ENCODE measurements around the gene GEMIN7.
A peak's percentile ranks its signal among the peaks of the same experiment; 100 is the strongest.

Gene GEMIN7

DNA sequence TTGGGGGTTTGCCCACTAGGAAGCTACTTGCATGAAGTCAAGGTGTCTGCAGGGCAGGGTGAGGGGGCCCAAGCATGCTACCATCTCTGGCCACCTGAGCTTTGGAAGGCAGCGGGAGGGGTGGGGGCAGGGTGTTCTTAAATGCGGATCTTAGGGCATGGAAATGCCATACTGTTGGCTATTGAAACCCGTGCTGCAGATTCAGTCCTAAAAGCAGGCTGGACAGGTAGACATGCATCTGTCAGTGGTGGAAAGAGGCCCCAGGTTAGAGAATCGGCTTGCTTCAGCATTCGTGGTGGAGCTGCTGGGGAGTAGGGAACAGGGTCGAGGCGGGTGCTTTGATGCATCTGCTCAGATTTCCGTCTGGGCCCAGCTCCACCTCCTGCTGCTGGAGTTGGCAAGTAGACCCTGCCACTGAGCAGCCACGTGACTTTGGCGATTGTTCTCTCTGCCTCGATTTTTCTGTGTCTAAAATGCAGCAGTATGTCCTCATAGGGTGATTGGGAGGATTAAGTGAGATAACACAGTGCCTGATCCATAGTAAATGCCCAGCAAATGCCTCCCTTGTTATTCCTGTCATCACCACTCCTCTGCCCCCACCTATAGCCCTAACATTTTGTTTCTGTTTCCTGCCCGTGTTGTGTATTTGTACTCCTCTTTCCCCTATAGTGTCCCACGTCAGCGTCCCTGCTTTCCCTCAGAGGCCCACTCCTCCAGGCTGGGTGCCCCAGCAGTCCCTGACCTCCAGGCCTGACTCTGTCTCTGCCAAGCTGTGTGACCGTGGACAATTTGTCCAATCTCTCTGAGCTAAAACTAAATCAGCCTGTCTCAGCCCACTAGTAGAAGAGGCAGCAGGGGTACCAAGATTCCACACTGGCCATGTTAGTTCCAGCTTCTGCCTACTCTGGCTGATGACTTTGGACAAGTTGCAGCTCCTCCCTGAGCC is 19.7 kb downstream of the GEMIN7 start:
- H3K4me3 ChIP-seq (ENCODE audit: low read depth, low read length, poor library complexity, severe bottlenecking), result no peak overlapping the region
- H4K20me1 ChIP-seq (ENCODE audit: insufficient read depth, low read length), result no peaks in the 10 kb centered on the region
- H3K27ac ChIP-seq (ENCODE audit: low read depth, low read length, poor library complexity, severe bottlenecking), result no peak overlapping the region
- H3K4me2 ChIP-seq (ENCODE audit: low read length), result peak overlapping the region; percentile 34; the same call in 1 of the 2 replicates
- peaks cover 18% of the 10 kb centered on the region for H3K36me3 ChIP-seq (ENCODE audit: insufficient read depth, low read length)
- no peak overlapping the region for H2AFZ ChIP-seq (ENCODE audit: low read length)
- peaks cover 33% of the 10 kb centered on the region for H3K79me2 ChIP-seq (ENCODE audit: insufficient read depth, low read length)
- H3K9me3 ChIP-seq (ENCODE audit: low read length), result no peaks in the 10 kb centered on the region
- no peaks in the 10 kb centered on the region for H3F3A ChIP-seq (ENCODE audit: insufficient read depth, low read length)
- peaks cover 65% of the 10 kb centered on the region for H3K4me1 ChIP-seq (ENCODE audit: insufficient read depth, low read length, severe bottlenecking)
- TF ChIP-seq, protein P1, sequence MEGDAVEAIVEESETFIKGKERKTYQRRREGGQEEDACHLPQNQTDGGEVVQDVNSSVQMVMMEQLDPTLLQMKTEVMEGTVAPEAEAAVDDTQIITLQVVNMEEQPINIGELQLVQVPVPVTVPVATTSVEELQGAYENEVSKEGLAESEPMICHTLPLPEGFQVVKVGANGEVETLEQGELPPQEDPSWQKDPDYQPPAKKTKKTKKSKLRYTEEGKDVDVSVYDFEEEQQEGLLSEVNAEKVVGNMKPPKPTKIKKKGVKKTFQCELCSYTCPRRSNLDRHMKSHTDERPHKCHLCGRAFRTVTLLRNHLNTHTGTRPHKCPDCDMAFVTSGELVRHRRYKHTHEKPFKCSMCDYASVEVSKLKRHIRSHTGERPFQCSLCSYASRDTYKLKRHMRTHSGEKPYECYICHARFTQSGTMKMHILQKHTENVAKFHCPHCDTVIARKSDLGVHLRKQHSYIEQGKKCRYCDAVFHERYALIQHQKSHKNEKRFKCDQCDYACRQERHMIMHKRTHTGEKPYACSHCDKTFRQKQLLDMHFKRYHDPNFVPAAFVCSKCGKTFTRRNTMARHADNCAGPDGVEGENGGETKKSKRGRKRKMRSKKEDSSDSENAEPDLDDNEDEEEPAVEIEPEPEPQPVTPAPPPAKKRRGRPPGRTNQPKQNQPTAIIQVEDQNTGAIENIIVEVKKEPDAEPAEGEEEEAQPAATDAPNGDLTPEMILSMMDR (IDR thresholded peaks at IDR 0.05; ENCODE audit: low read length), result no peak
- TF ChIP-seq EZH2 (IDR thresholded peaks at IDR 0.05; ENCODE audit: borderline replicate concordance, low read length), result no peak
- H3K27me3 ChIP-seq (ENCODE audit: insufficient read depth, low read length), result no peaks in the 10 kb centered on the region
- no peak overlapping the region for H3K9ac ChIP-seq (ENCODE audit: low read length)
- H3K9me2 ChIP-seq (ENCODE audit: low read depth, low read length), result no peaks in the 10 kb centered on the region

- H2AFZ ChIP-seq (ENCODE audit: low read length), result no peak overlapping the region
- H3K79me2 ChIP-seq (ENCODE audit: insufficient read depth, low read length), result peaks cover 25% of the 10 kb centered on the region
- peaks cover 65% of the 10 kb centered on the region for H3K4me1 ChIP-seq (ENCODE audit: insufficient read depth, low read length, severe bottlenecking)
- no peaks in the 10 kb centered on the region for H3K9me2 ChIP-seq (ENCODE audit: low read depth, low read length)
- no peaks in the 10 kb centered on the region for H4K20me1 ChIP-seq (ENCODE audit: insufficient read depth, low read length)
- peaks cover 17% of the 10 kb centered on the region for H3K36me3 ChIP-seq (ENCODE audit: insufficient read depth, low read length)
- H3K9me3 ChIP-seq (ENCODE audit: low read length), result no peaks in the 10 kb centered on the region
- no peak overlapping the region for H3K9ac ChIP-seq (ENCODE audit: low read length)
- H3F3A ChIP-seq (ENCODE audit: insufficient read depth, low read length), result no peaks in the 10 kb centered on the region
- no peak overlapping the region for H3K27ac ChIP-seq (ENCODE audit: low read depth, low read length, poor library complexity, severe bottlenecking)
- no peak overlapping the region for H3K4me2 ChIP-seq (ENCODE audit: low read length)
- H3K27me3 ChIP-seq (ENCODE audit: insufficient read depth, low read length), result no peaks in the 10 kb centered on the region
- H3K4me3 ChIP-seq (ENCODE audit: low read depth, low read length, poor library complexity, severe bottlenecking), result no peak overlapping the region
- TF ChIP-seq, protein P1 (IDR thresholded peaks at IDR 0.05; ENCODE audit: low read length), result no peak
- TF ChIP-seq EZH2 (IDR thresholded peaks at IDR 0.05; ENCODE audit: borderline replicate concordance, low read length), result no peak
Observed at GRCh38 chr19:45099467-45100191, 20.6 kb downstream of the GEMIN7 start.

DNA sequence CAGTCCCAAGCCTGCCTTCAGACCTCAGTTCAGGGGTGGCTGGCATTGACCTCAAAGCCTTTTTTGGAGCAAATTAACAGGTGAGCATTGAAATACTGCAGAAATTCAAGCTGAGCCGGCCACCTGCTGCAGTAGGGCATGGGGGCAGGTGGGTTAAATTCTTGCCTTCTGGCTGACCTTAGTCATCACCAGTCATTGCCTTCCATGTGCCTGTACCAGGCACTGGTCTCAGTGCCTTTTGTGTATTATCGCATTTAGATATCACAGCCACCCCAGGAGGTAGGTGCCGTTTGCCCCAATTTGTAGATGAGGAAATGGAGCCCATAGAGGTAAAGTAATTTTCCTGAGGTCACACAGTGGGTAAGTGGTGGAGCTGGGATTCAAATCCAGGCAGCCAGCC is 21.1 kb downstream of the GEMIN7 start:
- H3K27ac ChIP-seq (ENCODE audit: low read depth, low read length, poor library complexity, severe bottlenecking), result no peak overlapping the region
- peaks cover 64% of the 10 kb centered on the region for H3K4me1 ChIP-seq (ENCODE audit: insufficient read depth, low read length, severe bottlenecking)
- H3K27me3 ChIP-seq (ENCODE audit: insufficient read depth, low read length), result no peaks in the 10 kb centered on the region
- H3K4me2 ChIP-seq (ENCODE audit: low read length), result no peak overlapping the region
- H3K9me2 ChIP-seq (ENCODE audit: low read depth, low read length), result no peaks in the 10 kb centered on the region
- H4K20me1 ChIP-seq (ENCODE audit: insufficient read depth, low read length), result no peaks in the 10 kb centered on the region
- H3F3A ChIP-seq (ENCODE audit: insufficient read depth, low read length), result no peaks in the 10 kb centered on the region
- no peak overlapping the region for H2AFZ ChIP-seq (ENCODE audit: low read length)
- peaks cover 11% of the 10 kb centered on the region for H3K36me3 ChIP-seq (ENCODE audit: insufficient read depth, low read length)
- peaks cover 19% of the 10 kb centered on the region for H3K79me2 ChIP-seq (ENCODE audit: insufficient read depth, low read length)
- H3K9me3 ChIP-seq (ENCODE audit: low read length), result no peaks in the 10 kb centered on the region
- TF ChIP-seq EZH2 (IDR thresholded peaks at IDR 0.05; ENCODE audit: borderline replicate concordance, low read length), result no peak
- TF ChIP-seq, protein P1 (IDR thresholded peaks at IDR 0.05; ENCODE audit: low read length), result no peak
- no peak overlapping the region for H3K4me3 ChIP-seq (ENCODE audit: low read depth, low read length, poor library complexity, severe bottlenecking)
- no peak overlapping the region for H3K9ac ChIP-seq (ENCODE audit: low read length)

All from OCI-LY1 (cell line).